GM19452 (cell line): ENCODE data around the gene APOA4.
"Not testable (repeated sequence)": the region's sequence is repeated elsewhere in the genome, so short reads cannot be mapped to it uniquely, and the experiment has no call there.

ENCODE experiments used
- ATAC-seq: cut with Tn5 transposase; IDR thresholded peaks from one replicate; pipeline ENCODE4 v1.9.1; 2021; ENCODE audit not compliant: unreplicated experiment

APOA4 gene

DNA sequence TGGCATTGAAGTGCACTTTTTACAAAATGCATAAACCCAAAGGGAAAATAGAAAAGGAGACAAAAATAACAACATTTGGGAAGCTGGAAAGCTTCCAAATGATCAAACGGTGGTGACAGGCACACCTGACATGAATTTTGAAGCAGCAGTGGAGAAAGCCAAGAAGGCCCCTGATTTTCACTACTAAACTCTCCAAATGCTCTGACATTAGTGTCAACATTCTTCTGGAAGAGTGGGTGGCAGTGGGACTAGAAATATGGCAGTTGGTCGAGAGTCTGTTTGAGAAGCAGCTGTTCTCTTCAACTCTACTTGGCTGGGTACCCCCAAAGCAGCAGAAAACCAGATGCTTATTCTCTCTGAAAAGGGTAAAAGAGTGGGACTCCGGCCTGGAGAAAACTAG is 19.1 kb downstream of the APOA4 start:
- ATAC-seq: no peak

DNA sequence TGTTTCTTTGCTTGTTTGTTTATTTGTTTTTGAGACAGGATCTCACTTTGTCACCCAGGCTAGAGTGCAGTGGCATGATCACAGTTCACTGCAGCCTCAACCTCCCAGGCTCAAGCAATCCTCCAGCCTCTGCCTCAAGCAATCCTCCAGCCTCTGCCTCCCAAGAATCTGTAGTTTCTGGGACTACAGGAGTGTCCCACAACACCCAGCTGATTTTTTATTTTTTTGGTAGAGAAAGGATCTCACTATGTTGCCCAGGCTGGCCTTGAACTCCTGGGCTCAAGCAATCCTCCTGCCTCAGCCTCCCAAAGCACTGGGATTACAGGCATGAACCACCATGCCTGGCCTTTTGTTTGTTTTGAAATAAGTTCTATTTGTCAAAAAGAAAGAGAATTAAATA is 21.4 kb downstream of the APOA4 start:
- not testable (repeated sequence) for ATAC-seq

DNA sequence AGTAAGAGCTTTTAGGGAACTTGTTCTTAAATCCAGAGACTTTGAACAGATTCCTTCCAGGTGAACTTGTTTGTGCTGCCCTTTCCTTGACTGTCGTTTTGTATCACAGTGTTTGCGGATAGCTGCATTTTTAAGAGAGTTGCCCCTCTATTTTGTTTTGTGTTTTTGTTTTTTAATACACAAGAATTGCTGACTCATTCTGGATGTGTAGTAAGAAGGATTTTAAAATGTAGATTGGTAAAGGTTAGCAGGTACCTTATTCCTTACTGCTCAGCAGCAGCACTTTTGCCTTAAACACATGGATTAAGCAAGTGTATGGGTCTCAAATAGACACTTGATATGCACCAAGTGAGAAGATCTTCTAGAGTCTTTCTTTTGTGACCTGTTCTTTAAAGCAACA is 22.5 kb downstream of the APOA4 start:
- no peak for ATAC-seq

DNA sequence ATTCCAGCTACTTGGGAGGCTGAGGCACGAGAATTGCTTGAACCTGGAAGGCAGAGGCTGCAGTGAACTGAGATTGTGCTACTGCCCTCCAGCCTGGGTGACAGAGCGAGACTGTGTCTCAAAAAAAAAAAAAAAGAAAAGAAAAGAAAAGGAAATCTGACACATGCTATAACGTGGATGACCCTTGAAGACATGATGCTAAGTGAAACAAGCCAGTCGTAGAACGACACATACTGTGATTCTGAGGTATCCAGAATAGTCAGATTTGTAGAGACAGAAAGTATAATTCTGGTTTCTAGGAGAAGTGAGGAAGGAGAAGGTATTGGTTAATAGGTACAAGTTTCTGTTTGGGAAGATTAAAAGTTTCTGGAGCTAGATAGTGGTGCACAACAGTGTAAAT is 24.7 kb downstream of the APOA4 start:
- ATAC-seq: no peak

DNA sequence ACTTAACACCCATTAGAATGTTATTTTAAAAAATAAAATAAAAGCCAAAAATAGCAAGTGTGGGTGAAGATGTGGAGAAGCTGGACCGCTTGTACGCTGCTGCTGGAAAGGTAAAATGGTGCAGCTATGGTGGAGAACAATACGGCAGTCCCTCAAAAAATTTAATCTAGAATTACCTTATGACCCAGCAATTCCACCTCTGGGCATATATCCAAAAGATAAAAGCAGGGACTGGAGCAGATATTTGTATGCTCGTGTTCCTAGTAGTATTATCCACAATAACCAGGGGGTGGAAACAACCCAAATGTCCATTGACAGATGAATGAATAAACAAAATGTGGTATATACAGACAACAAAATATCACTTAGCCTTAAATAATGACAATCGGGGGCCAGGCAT is 25.3 kb downstream of the APOA4 start:
- ATAC-seq: no peak

DNA sequence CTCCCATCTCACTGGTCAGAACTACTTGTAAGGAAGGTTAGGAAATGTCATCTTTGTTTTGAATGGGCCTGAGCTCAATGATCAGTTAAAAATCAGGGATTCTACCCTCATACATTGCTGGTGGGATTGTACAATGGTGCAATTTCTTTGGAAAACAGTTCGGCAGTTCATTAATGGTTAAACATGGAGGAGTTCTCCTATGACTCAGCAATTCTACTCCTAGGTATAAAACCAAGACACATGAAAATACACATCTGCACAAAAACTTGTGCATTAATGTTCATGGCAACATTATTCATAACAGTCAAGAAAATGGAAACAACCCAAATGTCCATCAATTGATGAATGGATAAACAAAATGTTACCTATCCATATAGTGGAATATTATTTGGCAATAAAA is 26.6 kb downstream of the APOA4 start:
- ATAC-seq: no peak

DNA sequence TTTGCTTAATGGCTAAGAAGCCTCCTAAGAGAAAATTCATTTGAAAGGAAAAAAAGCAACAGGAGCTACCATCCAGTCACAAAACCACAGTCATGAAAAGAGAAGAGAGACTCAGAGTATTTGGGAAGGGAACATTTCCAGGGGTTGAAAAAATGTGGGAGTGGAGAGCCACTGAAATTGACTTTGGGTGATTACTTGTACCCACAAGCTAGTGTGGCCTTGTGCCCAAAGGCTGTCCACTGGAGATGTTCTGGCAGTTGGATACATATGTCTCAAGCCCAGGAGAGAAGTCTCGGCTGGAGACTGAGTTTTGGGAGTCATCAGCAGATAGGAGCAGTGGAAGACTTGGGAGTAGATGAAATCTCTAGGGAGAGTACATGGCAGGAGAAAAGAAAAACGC is 28.3 kb downstream of the APOA4 start:
- ATAC-seq: no peak

DNA sequence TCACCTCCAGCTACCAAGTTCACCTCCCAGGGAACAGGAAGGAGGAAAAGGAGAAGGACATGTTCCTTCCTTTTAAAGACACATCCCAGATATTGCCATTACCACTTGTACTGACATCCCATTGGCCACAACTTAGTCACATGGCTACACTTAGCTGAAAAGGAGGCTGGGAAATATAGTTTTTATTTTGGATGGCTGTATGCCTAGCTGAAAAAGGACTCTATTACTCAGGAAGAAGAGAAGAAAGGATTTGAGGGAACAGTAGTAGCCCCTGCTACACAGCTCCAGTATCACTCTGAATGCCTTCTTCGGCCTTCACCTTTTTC is 29.4 kb downstream of the APOA4 start:
- ATAC-seq: no peak

DNA sequence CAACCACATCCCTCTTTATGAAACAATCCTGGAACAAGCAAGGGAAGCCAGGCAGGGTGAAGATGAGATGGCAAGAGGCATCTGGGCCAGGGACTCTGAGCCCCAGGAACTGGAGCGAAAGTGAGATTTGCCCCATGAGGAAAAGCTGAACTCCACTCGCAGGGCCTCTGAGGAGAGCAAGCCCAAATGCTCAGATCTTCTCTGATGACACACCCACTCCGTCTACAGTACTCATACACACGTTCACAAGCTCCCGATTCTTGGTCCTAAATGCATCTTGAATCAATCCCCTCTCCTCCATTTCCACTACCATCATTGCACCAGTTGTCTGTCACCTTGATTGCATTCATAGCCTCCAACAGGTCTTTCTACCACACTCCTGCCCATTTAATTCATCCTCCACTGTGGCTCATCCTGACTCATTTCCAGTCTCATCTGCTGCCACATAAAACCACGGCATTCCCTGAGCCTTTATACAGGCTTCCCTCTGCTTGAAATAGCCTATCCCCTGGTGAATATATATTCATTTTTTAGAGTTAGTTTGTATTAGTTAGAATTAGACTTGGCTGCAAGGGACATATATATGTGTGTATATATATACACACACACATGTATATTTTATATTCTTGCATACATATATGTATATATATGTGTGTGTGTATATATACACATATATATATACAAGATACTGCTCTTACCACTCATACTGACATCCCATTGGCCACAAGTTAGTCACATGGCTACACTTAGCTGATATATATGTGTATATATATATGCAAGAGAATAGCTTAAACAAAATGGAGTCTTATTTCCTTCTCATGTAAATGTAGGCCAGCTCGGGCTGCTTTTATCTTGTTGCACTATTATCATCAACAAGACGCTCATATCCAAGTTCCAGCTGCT is 30.0 kb downstream of the APOA4 start:
- ATAC-seq: no peak

DNA sequence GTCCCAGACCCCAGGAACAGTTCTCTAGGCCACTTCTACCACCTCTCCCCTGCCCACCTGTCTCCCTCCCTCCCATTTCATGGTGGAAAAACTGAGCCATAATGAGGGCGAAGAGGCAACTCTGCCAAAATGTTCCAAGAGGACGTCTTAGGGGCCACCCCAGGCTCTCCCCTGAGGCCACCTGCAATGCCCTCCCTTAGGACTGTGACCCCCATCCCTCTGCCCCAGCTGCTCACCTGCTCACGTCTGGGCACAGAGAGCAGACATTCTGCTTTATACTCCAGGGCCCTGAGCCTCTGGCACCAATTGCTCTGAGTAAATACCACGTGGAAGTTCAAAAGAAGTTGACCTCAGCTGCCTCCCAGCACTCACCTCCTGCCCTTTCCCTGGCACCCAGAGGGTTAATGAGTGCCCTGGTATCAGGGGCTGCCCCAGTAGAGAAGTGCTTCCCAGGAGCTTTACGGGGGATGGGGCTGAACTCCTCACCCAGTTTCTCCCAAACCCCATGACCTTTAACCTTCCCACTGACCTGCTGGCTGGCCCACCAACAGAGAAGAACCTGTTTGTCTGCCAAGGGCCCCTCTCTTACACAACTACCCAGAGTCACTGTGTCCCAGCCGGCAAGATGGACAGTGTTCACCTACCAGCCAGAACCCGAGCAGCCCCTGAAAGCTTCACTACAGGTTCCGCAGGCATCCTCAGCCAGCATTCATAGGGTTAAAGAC is 30.8 kb downstream of the APOA4 start:
- ATAC-seq: no peak

DNA sequence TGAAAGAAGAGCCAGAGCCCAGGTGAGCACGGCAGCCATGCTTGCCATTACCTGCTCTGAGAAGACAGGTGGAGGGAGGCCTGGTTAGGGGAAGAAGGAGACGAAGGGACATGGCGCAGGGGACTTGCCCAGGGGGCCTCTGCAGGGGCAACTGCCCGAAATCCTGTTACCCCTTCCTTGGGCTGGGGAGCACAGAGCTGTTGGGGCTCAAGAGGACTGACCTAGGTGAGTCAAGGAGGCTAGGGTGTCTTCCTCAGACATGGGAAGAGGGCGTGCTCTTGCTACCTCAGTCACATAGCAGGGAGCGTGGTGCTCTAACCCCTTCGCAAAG is 31.3 kb downstream of the APOA4 start, which contains the start of gene APOA5:
Gene APOA5, minus strand, starts transcription at position 67 of the 331 bp plus-strand sequence. Its CDS starts 19 bp downstream, at position 48.
- ATAC-seq: no peak

DNA sequence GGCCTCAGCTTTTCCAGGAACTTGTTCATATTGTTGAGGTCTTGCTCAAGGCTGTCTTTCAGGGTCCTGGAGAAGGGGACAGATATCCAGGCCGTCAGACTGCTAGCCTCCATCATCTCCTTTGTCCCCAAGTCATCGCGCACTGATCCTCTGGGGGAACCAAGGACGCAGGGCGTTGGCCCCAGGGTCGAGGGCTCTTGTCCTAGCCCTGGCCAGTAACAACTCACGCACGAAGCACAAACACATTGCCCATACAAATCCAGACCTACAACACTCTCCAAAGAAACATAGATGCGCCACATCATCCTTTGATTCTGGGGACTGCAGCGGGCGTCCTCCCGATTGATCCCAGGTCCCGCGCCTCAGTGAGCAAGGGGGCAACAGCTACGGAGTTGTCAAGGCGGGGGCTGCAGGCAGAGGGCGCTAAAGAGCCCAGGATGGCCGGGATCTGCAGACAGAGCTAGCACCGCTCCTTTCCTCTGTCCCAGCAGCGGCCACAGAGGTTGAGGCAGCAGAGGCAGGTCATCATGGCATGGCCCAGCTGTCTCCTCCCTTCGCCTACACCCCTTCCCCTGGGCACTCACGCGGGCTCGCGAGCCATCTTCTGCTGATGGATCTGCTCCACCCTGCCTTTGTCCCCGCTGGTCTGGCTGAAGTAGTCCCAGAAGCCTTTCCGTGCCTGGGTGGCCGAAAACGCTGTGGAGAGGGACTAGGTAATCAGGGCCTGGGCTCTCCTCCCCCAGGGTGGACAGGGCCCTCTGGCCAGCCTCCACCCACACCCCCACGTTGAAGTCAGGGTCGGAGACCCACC is 31.9 kb downstream of the APOA4 start:
- no peak for ATAC-seq

DNA sequence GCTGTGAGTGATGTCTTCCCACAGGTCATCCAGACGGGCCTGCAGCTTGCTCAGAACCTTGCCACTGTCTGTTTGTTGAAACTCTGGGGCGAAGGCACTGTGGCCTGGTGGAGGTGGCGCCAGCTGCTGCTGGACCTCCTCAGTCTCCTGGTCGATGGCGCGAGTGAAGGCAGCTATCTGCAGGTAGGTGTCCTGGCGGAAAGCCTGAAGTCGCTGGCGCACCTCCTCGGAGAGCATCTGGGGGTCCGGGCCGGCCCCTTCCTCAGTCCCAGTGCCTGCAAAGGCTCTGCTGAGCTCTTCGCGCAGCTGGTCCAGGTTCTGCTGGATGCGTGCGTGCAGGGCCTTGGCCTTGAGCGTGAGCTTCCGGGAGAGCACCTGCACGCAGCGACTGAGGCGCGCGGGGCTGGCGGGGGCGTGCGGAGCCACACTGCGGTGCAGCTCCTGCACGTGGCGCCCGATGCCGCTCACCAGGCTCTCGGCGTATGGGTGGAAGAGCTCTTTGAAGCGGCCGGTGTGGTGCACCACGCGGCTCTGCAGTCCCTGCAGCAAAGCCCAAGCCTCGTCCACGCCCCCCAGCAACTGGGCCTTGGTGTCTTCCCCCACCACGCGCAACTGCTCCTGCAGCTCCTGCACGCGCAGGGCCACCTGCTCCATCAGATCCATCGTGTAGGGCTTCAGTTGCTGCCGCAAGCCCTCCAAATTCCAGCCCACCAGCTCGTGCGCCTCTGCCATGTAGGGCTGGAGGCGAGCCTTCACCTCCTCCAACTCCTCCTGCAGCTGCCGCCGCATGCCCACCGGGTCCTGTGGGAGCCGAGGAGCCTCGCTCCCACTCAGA is 32.7 kb downstream of the APOA4 start:
- no peak for ATAC-seq

DNA sequence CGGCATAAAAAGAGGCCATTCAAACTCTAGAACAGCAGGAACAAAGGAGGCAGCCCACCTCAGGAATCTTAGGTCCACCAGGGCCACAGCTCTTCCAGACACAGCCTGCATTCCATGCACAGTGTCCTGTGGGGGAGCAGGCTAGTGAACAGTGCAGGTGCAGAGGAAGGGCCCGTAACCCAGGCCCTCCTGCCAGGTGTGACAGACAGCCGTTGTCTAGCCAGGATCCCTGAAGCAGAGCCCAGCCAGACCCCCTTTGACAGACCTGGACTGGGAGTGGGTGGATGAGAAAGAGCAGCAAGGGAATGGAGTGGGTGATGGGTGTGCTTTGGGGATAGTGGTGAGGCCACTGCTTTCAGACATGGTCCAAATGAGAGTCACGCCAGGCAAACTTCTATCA is 34.1 kb downstream of the APOA4 start:
- ATAC-seq: no peak

DNA sequence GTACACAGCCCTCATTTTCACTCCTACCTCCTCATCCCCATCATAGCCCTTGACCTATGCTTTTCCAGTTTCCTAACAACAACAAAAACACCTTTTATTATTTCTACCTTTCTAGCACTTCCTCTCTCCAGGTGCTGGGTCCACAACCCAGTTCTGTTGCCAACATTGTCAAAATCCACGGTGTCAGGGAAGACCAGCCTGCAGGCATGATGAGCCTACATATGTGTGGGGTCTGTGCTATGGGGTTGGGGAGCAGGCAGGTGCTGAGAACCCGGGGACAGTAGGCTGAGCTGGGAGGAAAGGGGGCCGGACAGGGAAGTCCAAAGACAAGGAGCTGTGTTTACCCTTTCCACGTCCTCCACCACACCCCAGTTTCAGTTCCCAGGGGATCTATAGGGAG is 34.6 kb downstream of the APOA4 start:
- no peak for ATAC-seq

DNA sequence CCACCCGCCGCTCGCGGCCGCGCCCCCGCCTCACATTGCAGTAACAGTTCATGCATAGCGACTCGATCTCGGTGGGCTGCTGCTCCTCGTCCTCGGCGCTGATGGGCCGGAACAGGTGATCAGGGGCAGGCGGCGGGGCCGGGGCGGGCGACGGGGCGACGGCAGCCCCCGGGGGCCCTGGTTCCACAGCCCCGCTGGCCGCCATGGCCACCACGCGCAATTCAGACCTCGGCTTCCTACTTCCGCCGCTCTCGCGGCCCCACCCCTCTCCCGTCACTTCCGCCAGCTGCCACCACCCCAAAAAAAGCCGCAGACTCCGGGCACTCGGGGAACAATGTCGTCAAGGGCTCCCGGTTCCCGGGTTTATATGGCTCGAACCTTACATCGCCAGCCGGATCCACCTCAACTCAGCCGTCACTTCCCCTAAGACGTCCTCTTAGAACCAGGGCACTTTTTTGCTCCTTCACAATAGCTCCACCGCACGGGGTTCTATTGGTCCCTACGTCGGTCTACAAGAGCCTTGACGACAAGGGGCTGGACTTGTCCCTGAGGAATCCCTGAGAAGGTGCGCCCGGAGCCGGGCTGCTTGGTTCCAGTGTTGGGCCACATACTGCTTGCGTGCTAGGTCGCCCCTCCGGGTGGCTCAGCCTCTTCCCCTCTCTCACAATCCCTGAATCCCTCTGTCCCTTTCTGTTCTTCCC is 35.2 kb downstream of the APOA4 start, which contains the start of gene ZPR1:
Gene ZPR1, minus strand, starts transcription at position 238 of the 701 bp plus-strand sequence. Its CDS starts 33 bp downstream, at position 205.
- ATAC-seq: peak; percentile 89

DNA sequence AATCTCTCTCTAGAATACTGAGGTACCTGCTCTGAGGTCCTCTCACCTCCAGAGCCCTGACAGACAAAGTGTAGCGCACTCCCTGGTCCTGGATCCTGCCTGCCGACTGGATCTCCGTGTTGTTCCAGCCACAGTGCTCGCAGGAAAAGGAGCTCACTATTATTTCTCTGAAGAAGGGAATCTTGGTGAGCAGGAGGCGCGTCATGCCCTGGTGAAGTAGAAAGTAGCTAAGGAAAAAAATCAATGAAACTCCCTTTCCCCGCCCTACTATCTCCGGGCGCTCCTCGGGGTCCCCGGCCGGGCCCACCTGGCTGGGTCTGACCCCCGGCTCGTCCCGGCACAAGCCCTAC is 35.7 kb downstream of the APOA4 start:
- peak; percentile 4 for ATAC-seq

DNA sequence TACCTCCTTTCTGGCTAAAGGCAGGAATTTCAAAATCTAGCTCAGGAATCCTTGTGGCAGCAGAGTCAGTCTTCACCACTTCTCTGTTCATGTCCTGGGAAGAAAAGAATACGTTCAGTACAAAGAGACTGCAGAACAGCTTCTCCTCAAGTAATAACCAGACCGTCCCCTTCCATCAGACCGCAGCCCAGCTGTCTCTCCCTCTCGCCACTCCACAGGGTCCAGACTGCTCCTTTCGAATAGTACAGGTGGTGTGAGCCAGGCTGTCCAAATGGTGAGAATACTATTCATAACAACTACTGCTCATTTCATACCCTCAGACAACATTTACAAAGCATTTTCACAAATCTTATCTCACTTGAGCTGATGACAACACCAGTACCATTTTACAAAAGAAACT is 36.1 kb downstream of the APOA4 start:
- ATAC-seq: no peak

DNA sequence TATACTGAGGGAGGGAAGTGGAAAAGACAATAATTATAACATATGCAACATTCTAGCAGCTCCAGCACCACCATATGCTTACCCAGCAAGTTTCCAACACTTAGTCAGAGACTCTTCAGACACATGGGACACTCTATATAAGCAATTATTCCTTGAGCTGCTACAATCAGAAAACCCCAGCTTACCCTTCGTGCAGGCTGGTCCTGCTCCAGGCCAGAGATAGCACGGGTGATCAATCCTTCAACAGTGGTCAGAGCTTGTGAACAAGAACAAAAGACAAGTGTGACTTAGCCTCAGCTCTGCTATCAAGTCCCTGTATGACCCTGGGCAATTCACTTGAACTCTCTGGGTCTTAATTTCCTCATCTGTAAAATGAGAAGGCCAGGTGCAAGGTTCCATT is 36.8 kb downstream of the APOA4 start:
- no peak for ATAC-seq

DNA sequence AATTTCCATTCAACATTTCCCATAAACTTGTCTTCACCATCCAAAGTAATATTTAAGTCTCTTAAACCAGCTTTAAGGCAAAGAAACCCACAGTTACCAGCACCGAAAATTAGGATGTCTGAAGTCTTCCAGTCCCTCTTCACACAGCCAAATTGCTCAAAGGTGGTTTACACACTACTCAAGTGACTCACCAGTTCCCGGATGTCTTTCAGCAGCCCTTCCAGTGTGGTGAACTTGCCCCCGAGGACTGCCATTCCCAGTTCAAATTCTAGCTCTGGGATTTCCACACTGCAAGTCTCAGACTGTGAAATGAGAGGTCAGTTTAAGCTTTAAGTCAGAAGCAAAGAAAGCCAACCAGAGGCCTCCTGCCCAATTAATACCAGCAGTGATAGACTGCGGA is 40.4 kb downstream of the APOA4 start:
- no peak for ATAC-seq
